ENCODE data around the gene SPAAR.
"Not testable (repeated sequence)": the region's sequence is repeated elsewhere in the genome, so short reads cannot be mapped to it uniquely, and the experiment has no call there.

SPAAR gene

GRCh38 chr9:35923927-35924763, 14.9 kb downstream of the SPAAR start:
- DNase-seq (ENCODE audit: low spot score), result no peak

- no peak for DNase-seq (ENCODE audit: low spot score)
These were observed 19.5 kb downstream of the SPAAR start for GRCh38 chr9:35928591-35929452.

GRCh38 chr9:35929453-35929718, 20.1 kb downstream of the SPAAR start:
- DNase-seq (ENCODE audit: low spot score), result no peak

GRCh38 chr9:35930521-35930920, 21.2 kb downstream of the SPAAR start:
- no peak for DNase-seq (ENCODE audit: low spot score)

- DNase-seq (ENCODE audit: low spot score), result no peak
These were observed 21.7 kb downstream of the SPAAR start for GRCh38 chr9:35930989-35931388.

- DNase-seq (ENCODE audit: low spot score), result peak; percentile 3
These were observed 23.4 kb downstream of the SPAAR start for GRCh38 chr9:35932735-35933134.

- DNase-seq (ENCODE audit: low spot score), result no peak
These were observed 24.3 kb downstream of the SPAAR start for GRCh38 chr9:35933550-35934067.

- not testable (repeated sequence) for DNase-seq (ENCODE audit: low spot score)
These were observed 24.8 kb downstream of the SPAAR start for GRCh38 chr9:35934069-35934468.

GRCh38 chr9:35935261-35935660, 26.0 kb downstream of the SPAAR start:
- DNase-seq (ENCODE audit: low spot score), result no peak

- no peak for DNase-seq (ENCODE audit: low spot score)
These were observed 26.6 kb downstream of the SPAAR start for GRCh38 chr9:35935755-35936509.

GRCh38 chr9:35937227-35937626, 27.9 kb downstream of the SPAAR start:
- DNase-seq (ENCODE audit: low spot score), result no peak

GRCh38 chr9:35938474-35939356, 29.4 kb downstream of the SPAAR start:
- no peak for DNase-seq (ENCODE audit: low spot score)

GRCh38 chr9:35939679-35940250, 30.5 kb downstream of the SPAAR start:
- no peak for DNase-seq (ENCODE audit: low spot score)

- DNase-seq (ENCODE audit: low spot score), result peak; percentile 49
These were observed 31.4 kb downstream of the SPAAR start for GRCh38 chr9:35940458-35941407.

GRCh38 chr9:35942286-35942685, 33.0 kb downstream of the SPAAR start:
- no peak for DNase-seq (ENCODE audit: low spot score)

GRCh38 chr9:35944173-35944572, 34.9 kb downstream of the SPAAR start:
- no peak for DNase-seq (ENCODE audit: low spot score)

GRCh38 chr9:35944841-35945240, 35.6 kb downstream of the SPAAR start:
- DNase-seq (ENCODE audit: low spot score), result no peak

GRCh38 chr9:35945341-35946018, 36.2 kb downstream of the SPAAR start:
- peak; percentile 60 for DNase-seq (ENCODE audit: low spot score)

GRCh38 chr9:35948451-35948850, 39.2 kb downstream of the SPAAR start:
- no peak for DNase-seq (ENCODE audit: low spot score)

All from CD4-positive, alpha-beta T cell treated with Interleukin-15 for 4 hours (primary cell).